Heart left ventricle (tissue), 16 donors: ENCODE results near the gene FSTL4. TPM values are rescaled to one million over a fixed set of nuclear protein-coding genes. Genes with fewer than 3 reads are reported as not detected.

Experiments used
- ATAC-seq, 4 donors: fragments of 200-7000 bp; cut with Tn5 transposase; one replicate each; pipeline ENCODE4 v1.9.1; 2020 to 2022; ENCODE audit warnings: moderate library complexity in 4 of 4, mild to moderate bottlenecking in 3 of 4, moderate number of reproducible peaks in 1 of 4
- DNase-seq, 5 donors: peaks; one replicate each; pipeline ENCODE4 v3.0.0-alpha.2; 2020
- H3K27ac ChIP-seq, 12 donors: fragments of 200-600 bp; sonication (generic) in 4 of 12; one replicate each; pipeline versions ENCODE4 v1.5.0 to v1.8.0; 2016 to 2022; ENCODE audit warnings: mild to moderate bottlenecking in 2 of 12
- H3K27me3 ChIP-seq, 9 donors: fragments of 200-600 bp; sonication (generic) in 2 of 9; one replicate each; pipeline versions ENCODE4 v1.5.1 to v1.8.0; 2016 to 2022; ENCODE audit warnings: mild to moderate bottlenecking in 3 of 9
- H3K36me3 ChIP-seq, 9 donors: fragments of 200-600 bp; sonication (generic) in 2 of 9; one replicate each; pipeline versions ENCODE4 v1.5.0 to v1.8.0; 2018 to 2022; ENCODE audit warnings: mild to moderate bottlenecking in 2 of 9
- H3K4me1 ChIP-seq, 12 donors: fragments of 200-600 bp; sonication (generic) in 4 of 12; one replicate each; pipeline versions ENCODE4 v1.5.0 to v1.8.0; 2016 to 2022; ENCODE audit warnings: mild to moderate bottlenecking in 3 of 12
- H3K4me3 ChIP-seq, 12 donors: fragments of 200-600 bp; sonication (generic) in 4 of 12; one replicate each; pipeline versions ENCODE4 v1.5.0 to v1.8.0; 2017 to 2022; ENCODE audit warnings: mild to moderate bottlenecking in 9 of 12, moderate library complexity in 4 of 12
- H3K9me3 ChIP-seq, 12 donors: fragments of 200-600 bp; sonication (generic) in 4 of 12; one replicate each; pipeline versions ENCODE4 v1.5.0 to v1.8.0; 2016 to 2022; ENCODE audit warnings: mild to moderate bottlenecking in 1 of 12
- POLR2A ChIP-seq, 2 donors: fragments of 450-650 bp; IDR thresholded peaks; one replicate each; pipeline ENCODE4 v1.6.1; 2017; ENCODE audit warnings: antibody characterized with exemption in 2 of 2, mild to moderate bottlenecking in 2 of 2, moderate library complexity in 2 of 2
- WGBS, 4 donors: extraction: QIAGEN DNeasy Blood & Tissue Kit in 2 of 4; methylation state at CpG; one replicate each; pipeline versions ENCODE4 v1.1.5 to v1.1.7; 2013 to 2018; 5-methylcytosine and 5-hydroxymethylcytosine counted together
- intact Hi-C, 10 donors: fragments of 100-400 bp; cut with DNase I; formaldehyde crosslinking; loops; one replicate each; pipeline versions ENCODE4 v1.11.1 to v1.14.2; 2022
- polyA plus RNA-seq, 2 donors: library from polyadenylated mRNA; stranded (reverse); fragments of 200-250 nt; gene quantifications; one replicate each; pipeline ENCODE4 v1.2.3, GENCODE V29; 2013
- total RNA-seq, 9 donors: library from RNA; depleted of rRNA in 2 of 9; stranded (reverse); fragments of >200 nt in 2 of 9; fragmentation: NEBNext Ultra II Directional in 3 of 9; extraction: Animal tissue kit (Norgen Biotek cat#: 25700) in 3 of 9; gene quantifications; one replicate each; pipeline versions ENCODE4 v1.1.0 to v1.2.4, GENCODE V29; 2016 to 2023
- TF ChIP-seq, protein P1 (sequence below), 12 donors: fragments of 200-600 bp; sonication (generic) in 4 of 12; IDR thresholded peaks; one replicate each; pipeline versions ENCODE4 v1.5.0 to v1.8.0; 2018 to 2022; ENCODE audit warnings: antibody characterized with exemption in 12 of 12, mild to moderate bottlenecking in 5 of 12
- donor health status: ischemic (EF 13 %, LVEDD 7.1; RV severe dilation, severe dysfunction).
- donor health status: healthy with polysubstance abuse.
- donor health status: DM: no; HTN: yes; CAD: no.
- donor health status: DM: no; HTN: no; CAD: no.
- donor health status: ischemic (EF 25% LVEDD 6.9; RV normal size, moderate dysfunction).
- donor health status: ischemic (EF 25% LVEDD 5.7; RV mildly dilated, moderate dysfunction).
- donor health status: healthy.
- donor health status: DM: yes; HTN: yes; CAD: no.
- donor health status: ischemic (EF 35%, LVEDD 5.7; RV mildly dilated, moderate dysfunction).
- donor health status: nonischemic (EF 11% LVEDD 7.7; RV severe dilation, severe dysfunction).
- donor health status: DM: yes; HTN: yes; CAD: no.
- donor health status: PGD.
- donor health status: ischemic (EF 29% LVEDD 5.4; RV normal size, mild dysfunction).
- donor health status: nonischemic (EF 23%, LVEDD 6.1; RV moderate dilation, normal function).

FSTL4 gene
- total and polyA plus RNA-seq, 11 donors = 0.01 to 0.39 (median 0.17) TPM; not detected in 6

DNA sequence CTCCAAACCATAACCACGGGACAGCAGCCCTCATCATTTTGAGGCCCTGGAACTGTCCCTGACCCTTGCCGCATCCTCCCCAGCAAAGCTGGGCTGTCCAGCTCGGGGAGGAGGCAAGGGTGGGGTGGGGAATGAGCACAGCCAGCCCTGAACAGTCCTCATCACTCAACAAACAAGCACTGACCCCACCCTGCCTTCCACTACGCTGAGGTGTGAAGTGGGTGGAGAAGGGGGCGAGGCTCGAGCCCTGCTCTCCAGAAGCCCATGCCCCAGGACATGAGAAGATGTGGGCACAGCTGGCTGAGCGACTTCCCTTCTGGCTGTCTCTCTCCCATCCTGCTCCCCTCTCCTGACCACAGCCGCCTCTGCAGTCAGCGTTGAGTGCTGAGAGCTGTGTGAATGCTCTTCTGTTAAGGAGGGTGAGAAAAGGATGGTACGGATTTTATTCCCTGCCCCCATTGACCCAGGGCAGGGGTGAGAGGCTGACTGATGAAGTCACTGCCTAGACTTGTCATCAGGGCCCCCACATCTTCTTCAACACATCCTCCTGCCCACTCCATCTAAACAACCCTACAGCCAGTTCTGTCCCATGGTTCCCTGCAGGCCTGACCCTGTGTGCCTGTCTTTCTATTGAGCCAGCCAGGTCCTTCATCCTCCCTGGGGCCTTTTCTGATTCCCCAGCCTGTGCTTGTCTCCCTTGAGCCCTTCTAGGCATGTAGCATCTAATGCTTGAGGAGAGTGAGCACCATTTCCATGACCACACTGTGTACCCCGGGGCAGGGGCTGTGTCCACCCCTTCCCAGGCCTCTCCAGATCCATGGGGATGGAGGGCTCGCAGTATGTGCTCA, 276.0 kb downstream of the FSTL4 start:
- Histone ChIP-seq H3K4me1 (no peaks in the 10 kb centered on the region), H3K4me3 (no peak overlapping the region), H3K9me3 (no peaks in the 10 kb centered on the region), H3K36me3 (no peaks in the 10 kb centered on the region), H3K27me3 (peaks cover 0 to 12% (median 0%) of the 10 kb centered on the region in 9 donors), H3K27ac (no peak overlapping the region)
- intact Hi-C loops = no loop called here
- ATAC-seq (no peak), DNase-seq (no peak)
- 56 to 58% (median 57%) methylated on average over 10 to 12 of the region's 12 CpGs for WGBS, 4 donors
- TF ChIP-seq, protein P1, sequence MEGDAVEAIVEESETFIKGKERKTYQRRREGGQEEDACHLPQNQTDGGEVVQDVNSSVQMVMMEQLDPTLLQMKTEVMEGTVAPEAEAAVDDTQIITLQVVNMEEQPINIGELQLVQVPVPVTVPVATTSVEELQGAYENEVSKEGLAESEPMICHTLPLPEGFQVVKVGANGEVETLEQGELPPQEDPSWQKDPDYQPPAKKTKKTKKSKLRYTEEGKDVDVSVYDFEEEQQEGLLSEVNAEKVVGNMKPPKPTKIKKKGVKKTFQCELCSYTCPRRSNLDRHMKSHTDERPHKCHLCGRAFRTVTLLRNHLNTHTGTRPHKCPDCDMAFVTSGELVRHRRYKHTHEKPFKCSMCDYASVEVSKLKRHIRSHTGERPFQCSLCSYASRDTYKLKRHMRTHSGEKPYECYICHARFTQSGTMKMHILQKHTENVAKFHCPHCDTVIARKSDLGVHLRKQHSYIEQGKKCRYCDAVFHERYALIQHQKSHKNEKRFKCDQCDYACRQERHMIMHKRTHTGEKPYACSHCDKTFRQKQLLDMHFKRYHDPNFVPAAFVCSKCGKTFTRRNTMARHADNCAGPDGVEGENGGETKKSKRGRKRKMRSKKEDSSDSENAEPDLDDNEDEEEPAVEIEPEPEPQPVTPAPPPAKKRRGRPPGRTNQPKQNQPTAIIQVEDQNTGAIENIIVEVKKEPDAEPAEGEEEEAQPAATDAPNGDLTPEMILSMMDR (IDR thresholded peaks at IDR 0.05) = no peak
- no peak for TF ChIP-seq POLR2A (IDR thresholded peaks at IDR 0.05)

GRCh38 chr5:133334796-133335639, 277.3 kb downstream of the FSTL4 start:
- Histone ChIP-seq H3K27ac (no peak overlapping the region), H3K36me3 (no peaks in the 10 kb centered on the region), H3K4me3 (no peak overlapping the region), H3K4me1 (no peaks in the 10 kb centered on the region), H3K27me3 (peaks cover 0 to 12% (median 0%) of the 10 kb centered on the region in 9 donors), H3K9me3 (no peaks in the 10 kb centered on the region)
- 85 to 90% (median 89%) methylated on average over 10 to 14 of the region's 14 CpGs for WGBS, 4 donors
- no peak for TF ChIP-seq POLR2A (IDR thresholded peaks at IDR 0.05)
- TF ChIP-seq, protein P1 (IDR thresholded peaks at IDR 0.05) = no peak
- DNase-seq = no peak
- ATAC-seq = no peak
- intact Hi-C loops = no loop called here

- ATAC-seq = no peak
- no peak overlapping the region for H3K27ac ChIP-seq
- H3K27me3 ChIP-seq = peaks cover 0 to 12% (median 0%) of the 10 kb centered on the region in 9 donors
Measured at GRCh38 chr5:133333326-133334150, 278.8 kb downstream of the FSTL4 start.

More at GRCh38 chr5:133333326-133334150, 278.8 kb downstream of the FSTL4 start:
- TF ChIP-seq POLR2A (IDR thresholded peaks at IDR 0.05) = no peak
- TF ChIP-seq, protein P1 (IDR thresholded peaks at IDR 0.05) = no peak
- intact Hi-C loops = no loop called here
- no peaks in the 10 kb centered on the region for H3K9me3 ChIP-seq
- H3K4me1 ChIP-seq = no peaks in the 10 kb centered on the region
- H3K4me3 ChIP-seq = no peak overlapping the region
- no peaks in the 10 kb centered on the region for H3K36me3 ChIP-seq
- 76 to 83% (median 79%) methylated on average over 11 of the region's 11 CpGs for WGBS, 4 donors
- DNase-seq = no peak
